GM19455 (cell line): Measurements from ENCODE around the gene SPARC.
A peak's percentile ranks its signal among the peaks of the same experiment; 100 is the strongest.
"Not testable (repeated sequence)": the region's sequence is repeated elsewhere in the genome, so short reads cannot be mapped to it uniquely, and the experiment has no call there.

ENCODE experiments used
- ATAC-seq: cut with Tn5 transposase; IDR thresholded peaks from one replicate; pipeline ENCODE4 v1.9.1; 2021; ENCODE audit not compliant: unreplicated experiment

The SPARC gene

GRCh38 chr5:151686674-151687407 is at the start of gene SPARC:
SPARC (minus strand) TSS chr5:151686915; CDS start chr5:151676188, 10,727 bp downstream.
- ATAC-seq: peak; percentile 72

- ATAC-seq: no peak
Observed at GRCh38 chr5:151735646-151736045, 48.9 kb upstream of the SPARC start.

GRCh38 chr5:151734064-151734408 is 47.3 kb upstream of the SPARC start:
- no peak for ATAC-seq

- no peak for ATAC-seq
Observed at GRCh38 chr5:151733358-151734063, 46.8 kb upstream of the SPARC start.

GRCh38 chr5:151730381-151730780 is 43.7 kb upstream of the SPARC start:
- ATAC-seq: no peak

GRCh38 chr5:151729597-151729996 is 42.9 kb upstream of the SPARC start:
- ATAC-seq: not testable (repeated sequence)

- no peak for ATAC-seq
Observed at GRCh38 chr5:151724360-151724759, 37.6 kb upstream of the SPARC start.

- ATAC-seq: no peak
Observed at GRCh38 chr5:151722546-151722945, 35.8 kb upstream of the SPARC start.

GRCh38 chr5:151721812-151722391 is 35.2 kb upstream of the SPARC start:
- no peak for ATAC-seq

GRCh38 chr5:151721087-151721646 is 34.5 kb upstream of the SPARC start:
- ATAC-seq: peak; percentile 88

- ATAC-seq: no peak
Observed at GRCh38 chr5:151720215-151720614, 33.5 kb upstream of the SPARC start.

- no peak for ATAC-seq
Observed at GRCh38 chr5:151719228-151720000, 32.7 kb upstream of the SPARC start.

- ATAC-seq: no peak
Observed at GRCh38 chr5:151718646-151719045, 31.9 kb upstream of the SPARC start.

GRCh38 chr5:151718153-151718552 is 31.4 kb upstream of the SPARC start:
- ATAC-seq: no peak

- no peak for ATAC-seq
Observed at GRCh38 chr5:151717416-151717815, 30.7 kb upstream of the SPARC start.

GRCh38 chr5:151709109-151709735 is 22.5 kb upstream of the SPARC start:
- no peak for ATAC-seq

- ATAC-seq: no peak
Observed at GRCh38 chr5:151708126-151708525, 21.4 kb upstream of the SPARC start.

GRCh38 chr5:151707567-151707966 is 20.9 kb upstream of the SPARC start:
- ATAC-seq: no peak

- no peak for ATAC-seq
Observed at GRCh38 chr5:151706906-151707305, 20.2 kb upstream of the SPARC start.

GRCh38 chr5:151703780-151704179 is 17.1 kb upstream of the SPARC start:
- ATAC-seq: no peak

- peak; percentile 85 for ATAC-seq
Observed at GRCh38 chr5:151703227-151703626, 16.5 kb upstream of the SPARC start.
